ENCODE data around the gene MTHFD2.

GRCh38 chr2:74255660-74256213, 57.3 kb downstream of the MTHFD2 start:
- no peak for TF ChIP-seq POLR2AphosphoS5 (IDR thresholded peaks at IDR 0.05; ENCODE audit: low read depth, low read length)
- TF ChIP-seq TAF1 (IDR thresholded peaks at IDR 0.05; ENCODE audit: low read depth, low read length): no peak
